Neural crest cell (in vitro differentiated cells): ENCODE measurements around the gene HNRNPA1L2. TPM values are rescaled to one million over a fixed set of nuclear protein-coding genes. Genes with fewer than 3 reads are reported as not detected.
"Not testable (repeated sequence)": the region's sequence is repeated elsewhere in the genome, so short reads cannot be mapped to it uniquely, and the experiment has no call there.

ENCODE experiments used
- DNase-seq: peaks from one replicate; pipeline ENCODE4 v3.0.0; 2021; ENCODE audit warnings: low read depth, mixed read lengths, low spot score
- H3K27ac Mint-ChIP-seq: one replicate; pipeline ENCODE4 v1.8.0; 2021; ENCODE audit warnings: mild to moderate bottlenecking, mixed read lengths; ENCODE audit not compliant: unreplicated experiment
- H3K27me3 Mint-ChIP-seq: 2 replicates; pipeline ENCODE4 v1.8.0; 2021; ENCODE audit warnings: low read depth, mild to moderate bottlenecking, mixed read lengths
- H3K36me3 Mint-ChIP-seq: 2 replicates; pipeline ENCODE4 v1.8.0; 2021; ENCODE audit warnings: low read depth, mild to moderate bottlenecking, mixed read lengths
- H3K4me1 Mint-ChIP-seq: 2 replicates; pipeline ENCODE4 v1.8.0; 2021; ENCODE audit warnings: mixed read lengths
- H3K4me3 Mint-ChIP-seq: one replicate; pipeline ENCODE4 v1.8.0; 2021; ENCODE audit warnings: mild to moderate bottlenecking, mixed read lengths
- H3K9me3 Mint-ChIP-seq: 2 replicates; pipeline ENCODE4 v1.8.0; 2021; ENCODE audit warnings: mixed read lengths
- total RNA-seq: library from RNA; stranded (reverse); gene quantifications from 2 replicates; pipeline ENCODE4 v1.2.1, GENCODE V29; 2021
- TF ChIP-seq, protein P1 (sequence below): fragments of 200-600 bp; sonication (generic); conservative IDR thresholded peaks from 2 replicates; pipeline ENCODE4 v1.5.0; 2021; ENCODE audit warnings: antibody characterized with exemption, mild to moderate bottlenecking

Gene HNRNPA1L2
- total RNA-seq, 1 donor from 2014 or later = 13.8 TPM

DNA sequence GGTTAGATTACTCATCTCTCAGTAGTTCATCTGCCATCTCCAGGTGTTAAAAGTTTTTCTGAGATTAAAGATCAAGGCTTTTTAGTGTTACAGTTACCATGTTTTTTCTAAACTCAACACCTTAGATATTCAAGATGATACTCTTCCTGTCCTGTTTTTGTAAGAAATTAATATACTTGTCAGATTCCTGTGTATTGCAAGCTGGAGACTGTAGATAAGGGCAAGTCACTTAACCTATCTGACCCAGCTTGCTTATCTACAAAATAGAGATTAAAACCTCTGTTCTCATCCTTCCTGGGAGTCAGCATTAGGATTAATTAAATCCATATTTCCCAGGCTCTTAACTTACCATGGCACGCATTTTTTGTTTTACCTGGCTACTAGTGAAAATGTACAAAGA lies 35.6 kb downstream of the HNRNPA1L2 start:
- H3K4me3 Mint-ChIP-seq = no peak overlapping the region
- H3K4me1 Mint-ChIP-seq = no peaks in the 10 kb centered on the region
- no peak for DNase-seq
- H3K27ac Mint-ChIP-seq = no peak overlapping the region
- TF ChIP-seq, protein P1, sequence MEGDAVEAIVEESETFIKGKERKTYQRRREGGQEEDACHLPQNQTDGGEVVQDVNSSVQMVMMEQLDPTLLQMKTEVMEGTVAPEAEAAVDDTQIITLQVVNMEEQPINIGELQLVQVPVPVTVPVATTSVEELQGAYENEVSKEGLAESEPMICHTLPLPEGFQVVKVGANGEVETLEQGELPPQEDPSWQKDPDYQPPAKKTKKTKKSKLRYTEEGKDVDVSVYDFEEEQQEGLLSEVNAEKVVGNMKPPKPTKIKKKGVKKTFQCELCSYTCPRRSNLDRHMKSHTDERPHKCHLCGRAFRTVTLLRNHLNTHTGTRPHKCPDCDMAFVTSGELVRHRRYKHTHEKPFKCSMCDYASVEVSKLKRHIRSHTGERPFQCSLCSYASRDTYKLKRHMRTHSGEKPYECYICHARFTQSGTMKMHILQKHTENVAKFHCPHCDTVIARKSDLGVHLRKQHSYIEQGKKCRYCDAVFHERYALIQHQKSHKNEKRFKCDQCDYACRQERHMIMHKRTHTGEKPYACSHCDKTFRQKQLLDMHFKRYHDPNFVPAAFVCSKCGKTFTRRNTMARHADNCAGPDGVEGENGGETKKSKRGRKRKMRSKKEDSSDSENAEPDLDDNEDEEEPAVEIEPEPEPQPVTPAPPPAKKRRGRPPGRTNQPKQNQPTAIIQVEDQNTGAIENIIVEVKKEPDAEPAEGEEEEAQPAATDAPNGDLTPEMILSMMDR = no peak
- peaks cover 8% of the 10 kb centered on the region for H3K36me3 Mint-ChIP-seq
- H3K27me3 Mint-ChIP-seq = no peaks in the 10 kb centered on the region
- H3K9me3 Mint-ChIP-seq = no peaks in the 10 kb centered on the region

DNA sequence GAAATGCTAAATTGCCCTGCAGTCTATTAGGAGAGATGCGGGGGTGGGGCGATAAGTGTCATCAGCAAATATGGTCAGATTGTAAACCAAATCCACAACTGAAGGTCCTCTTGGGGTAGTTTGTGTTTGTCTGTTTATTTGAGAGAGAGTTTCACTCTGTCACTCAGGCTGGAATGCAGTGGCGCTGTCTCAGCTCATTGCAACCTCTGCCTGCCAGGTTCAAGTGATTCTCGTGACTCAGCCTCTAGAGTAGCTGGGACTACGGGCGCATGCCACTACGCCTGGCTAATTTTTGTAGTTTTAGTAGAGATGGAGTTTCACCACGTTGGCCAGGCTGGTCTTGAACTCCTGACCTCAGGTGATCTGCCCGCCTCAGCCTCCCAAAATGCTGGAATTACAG lies 43.6 kb downstream of the HNRNPA1L2 start:
- not testable (repeated sequence) for H3K4me3 Mint-ChIP-seq, H3K4me1 Mint-ChIP-seq, H3K9me3 Mint-ChIP-seq, H3K27ac Mint-ChIP-seq, DNase-seq, H3K27me3 Mint-ChIP-seq
- peaks cover 20% of the 10 kb centered on the region for H3K36me3 Mint-ChIP-seq

- TF ChIP-seq, protein P1 = no peak
- DNase-seq = no peak
- H3K9me3 Mint-ChIP-seq = no peaks in the 10 kb centered on the region
- no peak overlapping the region for H3K4me3 Mint-ChIP-seq
- no peaks in the 10 kb centered on the region for H3K27me3 Mint-ChIP-seq
- H3K27ac Mint-ChIP-seq = no peak overlapping the region
- H3K36me3 Mint-ChIP-seq = peaks cover 20% of the 10 kb centered on the region
- no peaks in the 10 kb centered on the region for H3K4me1 Mint-ChIP-seq
Measured at GRCh38 chr13:52686376-52686775, 44.1 kb downstream of the HNRNPA1L2 start.

Other genes with a start within 250 kb of the HNRNPA1L2 start
- 0.75 and 1.1 TPM in 2 replicates for gene THSD1, start 236.3 kb upstream of the HNRNPA1L2 start, total RNA-seq
- gene VPS36, start 191.8 kb upstream of the HNRNPA1L2 start, total RNA-seq = 33.6 and 37.1 TPM in 2 replicates
- 119 and 127 TPM in 2 replicates for gene CKAP2, start 187.0 kb upstream of the HNRNPA1L2 start, total RNA-seq
- 74.0 and 75.2 TPM in 2 replicates for gene SUGT1, start 10.4 kb downstream of the HNRNPA1L2 start, total RNA-seq
- gene CNMD, start 97.4 kb downstream of the HNRNPA1L2 start, total RNA-seq = 2.4 and 2.8 TPM in 2 replicates
- 13.7 and 14.6 TPM in 2 replicates for gene PCDH8, start 206.2 kb downstream of the HNRNPA1L2 start, total RNA-seq